ENCODE measurements around the gene FYN.

The FYN gene

DNA sequence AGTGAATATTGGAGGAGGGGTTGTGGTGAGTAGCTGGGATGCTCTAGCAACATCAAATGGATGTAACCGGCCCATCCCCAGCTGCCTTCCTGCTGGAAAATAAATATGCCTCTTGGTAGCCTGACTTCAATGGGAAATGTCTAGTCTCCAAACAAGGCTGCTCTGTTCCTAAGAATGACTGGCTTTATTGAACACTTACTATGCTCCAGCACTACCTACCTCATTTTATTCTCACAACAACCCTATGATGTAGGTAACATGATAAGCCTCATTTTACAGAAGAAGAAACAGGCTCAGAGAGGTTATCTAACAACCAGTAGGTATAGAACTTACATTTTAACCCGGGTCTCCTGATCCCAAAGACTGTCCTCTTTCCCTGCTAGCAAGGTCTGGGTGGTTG is 93.6 kb downstream of the FYN start:
- H3K27me3 ChIP-seq (ENCODE audit: insufficient read depth, poor library complexity, severe bottlenecking), result no peaks in the 10 kb centered on the region
- ATAC-seq (ENCODE audit: low read depth) (no peak), DNase-seq (ENCODE audit: low spot score) (no peak)
- H3K9me3 ChIP-seq (ENCODE audit: severe bottlenecking), result no peaks in the 10 kb centered on the region
- H3K36me3 ChIP-seq (ENCODE audit: low read depth), result no peaks in the 10 kb centered on the region
- H3K4me3 ChIP-seq (ENCODE audit: severe bottlenecking), result no peak overlapping the region
- TF ChIP-seq, protein P1, sequence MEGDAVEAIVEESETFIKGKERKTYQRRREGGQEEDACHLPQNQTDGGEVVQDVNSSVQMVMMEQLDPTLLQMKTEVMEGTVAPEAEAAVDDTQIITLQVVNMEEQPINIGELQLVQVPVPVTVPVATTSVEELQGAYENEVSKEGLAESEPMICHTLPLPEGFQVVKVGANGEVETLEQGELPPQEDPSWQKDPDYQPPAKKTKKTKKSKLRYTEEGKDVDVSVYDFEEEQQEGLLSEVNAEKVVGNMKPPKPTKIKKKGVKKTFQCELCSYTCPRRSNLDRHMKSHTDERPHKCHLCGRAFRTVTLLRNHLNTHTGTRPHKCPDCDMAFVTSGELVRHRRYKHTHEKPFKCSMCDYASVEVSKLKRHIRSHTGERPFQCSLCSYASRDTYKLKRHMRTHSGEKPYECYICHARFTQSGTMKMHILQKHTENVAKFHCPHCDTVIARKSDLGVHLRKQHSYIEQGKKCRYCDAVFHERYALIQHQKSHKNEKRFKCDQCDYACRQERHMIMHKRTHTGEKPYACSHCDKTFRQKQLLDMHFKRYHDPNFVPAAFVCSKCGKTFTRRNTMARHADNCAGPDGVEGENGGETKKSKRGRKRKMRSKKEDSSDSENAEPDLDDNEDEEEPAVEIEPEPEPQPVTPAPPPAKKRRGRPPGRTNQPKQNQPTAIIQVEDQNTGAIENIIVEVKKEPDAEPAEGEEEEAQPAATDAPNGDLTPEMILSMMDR (IDR thresholded peaks at IDR 0.05; ENCODE audit: poor library complexity, severe bottlenecking), result no peak
- no peak overlapping the region for H3K27ac ChIP-seq (ENCODE audit: poor library complexity, severe bottlenecking)
- peaks cover 7% of the 10 kb centered on the region for H3K4me1 ChIP-seq (ENCODE audit: insufficient read depth, poor library complexity, severe bottlenecking)

DNA sequence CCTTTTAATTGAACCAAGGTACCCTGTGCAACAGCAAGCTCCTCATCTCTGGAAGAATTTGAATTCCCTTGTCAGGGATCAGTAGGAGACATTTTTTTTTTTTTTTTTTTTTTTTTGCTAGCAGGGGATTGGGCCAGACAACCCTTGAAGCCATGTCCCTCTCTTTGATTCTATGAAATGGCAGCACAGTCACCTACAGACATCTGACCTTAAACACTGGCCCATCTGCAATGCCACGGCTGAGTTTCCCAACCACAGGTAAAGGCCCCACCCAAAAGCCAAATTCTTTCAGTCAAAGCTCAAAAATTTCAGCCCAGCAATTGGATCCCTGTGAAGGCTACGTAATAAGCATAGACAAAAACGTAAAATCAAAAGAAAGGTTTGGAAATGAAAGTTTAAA is 94.2 kb downstream of the FYN start:
- no peaks in the 10 kb centered on the region for H3K27me3 ChIP-seq (ENCODE audit: insufficient read depth, poor library complexity, severe bottlenecking)
- H3K4me1 ChIP-seq (ENCODE audit: insufficient read depth, poor library complexity, severe bottlenecking), result peaks cover 7% of the 10 kb centered on the region
- TF ChIP-seq, protein P1 (IDR thresholded peaks at IDR 0.05; ENCODE audit: poor library complexity, severe bottlenecking), result no peak
- no peak overlapping the region for H3K4me3 ChIP-seq (ENCODE audit: severe bottlenecking)
- DNase-seq (ENCODE audit: low spot score), result no peak
- no peak overlapping the region for H3K27ac ChIP-seq (ENCODE audit: poor library complexity, severe bottlenecking)
- ATAC-seq (ENCODE audit: low read depth), result no peak
- H3K36me3 ChIP-seq (ENCODE audit: low read depth), result no peaks in the 10 kb centered on the region
- H3K9me3 ChIP-seq (ENCODE audit: severe bottlenecking), result no peaks in the 10 kb centered on the region

DNA sequence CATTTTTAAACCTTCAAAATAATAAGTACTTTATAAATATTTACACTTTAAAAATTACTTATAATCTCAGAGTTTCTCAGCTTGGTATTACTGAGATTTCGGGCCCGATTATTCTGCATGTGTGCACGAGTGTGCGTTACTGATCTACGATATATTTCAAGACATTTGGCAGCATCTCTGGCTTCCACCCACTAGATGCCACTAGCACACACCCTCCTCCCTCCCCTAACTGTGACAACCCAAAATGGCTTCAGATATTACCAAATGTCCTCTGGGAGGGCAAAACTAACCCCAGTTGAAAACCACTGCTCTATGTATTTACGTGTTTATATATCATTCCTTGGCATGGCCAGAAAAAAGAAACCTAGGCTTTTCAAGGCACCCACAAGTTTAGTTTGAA is 95.9 kb downstream of the FYN start:
- Histone ChIP-seq H3K27me3 (ENCODE audit: insufficient read depth, poor library complexity, severe bottlenecking) (no peaks in the 10 kb centered on the region), H3K4me1 (ENCODE audit: insufficient read depth, poor library complexity, severe bottlenecking) (peaks cover 7% of the 10 kb centered on the region), H3K9me3 (ENCODE audit: severe bottlenecking) (no peaks in the 10 kb centered on the region), H3K27ac (ENCODE audit: poor library complexity, severe bottlenecking) (no peak overlapping the region), H3K4me3 (ENCODE audit: severe bottlenecking) (no peak overlapping the region), H3K36me3 (ENCODE audit: low read depth) (no peaks in the 10 kb centered on the region)
- no peak for ATAC-seq (ENCODE audit: low read depth)
- TF ChIP-seq, protein P1 (IDR thresholded peaks at IDR 0.05; ENCODE audit: poor library complexity, severe bottlenecking), result peak; percentile 18
- no peak for DNase-seq (ENCODE audit: low spot score)

- TF ChIP-seq, protein P1 (IDR thresholded peaks at IDR 0.05; ENCODE audit: poor library complexity, severe bottlenecking), result no peak
- Histone ChIP-seq H3K27ac (ENCODE audit: poor library complexity, severe bottlenecking) (no peak overlapping the region), H3K36me3 (ENCODE audit: low read depth) (no peaks in the 10 kb centered on the region), H3K4me1 (ENCODE audit: insufficient read depth, poor library complexity, severe bottlenecking) (peaks cover 5% of the 10 kb centered on the region), H3K27me3 (ENCODE audit: insufficient read depth, poor library complexity, severe bottlenecking) (no peaks in the 10 kb centered on the region), H3K9me3 (ENCODE audit: severe bottlenecking) (no peaks in the 10 kb centered on the region), H3K4me3 (ENCODE audit: severe bottlenecking) (no peak overlapping the region)
- ATAC-seq (ENCODE audit: low read depth) (no peak), DNase-seq (ENCODE audit: low spot score) (no peak)
Observed at GRCh38 chr6:111776236-111777221, 96.7 kb downstream of the FYN start.

Measured in RWPE2 (cell line).